Measurements from ENCODE around the gene SIX4. TPM values are rescaled to one million over a fixed set of nuclear protein-coding genes. Genes with fewer than 3 reads are reported as not detected.
"Not testable (repeated sequence)": the region's sequence is repeated elsewhere in the genome, so short reads cannot be mapped to it uniquely, and the experiment has no call there.

Gene SIX4
- total RNA-seq, 5 donors from 2014 or later (not counting 1 experiment from before 2014, with no cell fraction given) = 0.12 to 0.22 (median 0.13) TPM; not detected in 2

GRCh38 chr14:60736494-60736893, 12.3 kb upstream of the SIX4 start:
- DNase-seq = no peak
- Mint-ChIP-seq H3K27me3 (peaks cover 6 to 7% of the 10 kb centered on the region in 2 donors), H3K27ac (no peak overlapping the region), H3K36me3 (peaks cover 3% of the 10 kb centered on the region), H3K9me3 (no peaks in the 10 kb centered on the region), H3K4me3 (peak overlapping the region in 1 of 3 donors; percentile 100), H3K4me1 (peaks cover 34 to 43% (median 34%) of the 10 kb centered on the region in 3 donors)
- no peak for ATAC-seq (replicated peaks in 1 of 4)
- H3K4me3 ChIP-seq (ENCODE audit: control insufficient read depth in 1 of 2, extremely low read depth in 1 of 2, low read length in 1 of 2) = no peak overlapping the region
- H3K27me3 ChIP-seq (replicated peaks in 1 of 2; ENCODE audit: control insufficient read depth in 2 of 2, extremely low read depth in 1 of 2, insufficient read depth in 2 of 2, low read length in 1 of 2) = peaks cover 2 to 5% of the 10 kb centered on the region in 2 experiments
- H3K9me3 ChIP-seq = no peaks in the 10 kb centered on the region
- CTCF ChIA-PET = no interaction called here
- H3K36me3 ChIP-seq (ENCODE audit: control insufficient read depth in 2 of 2, extremely low read depth in 1 of 2, insufficient read depth in 1 of 2, low read length in 1 of 2) = no peaks in the 10 kb centered on the region
- peaks cover 0 to 12% of the 10 kb centered on the region in 2 experiments for H3K4me1 ChIP-seq (ENCODE audit: control insufficient read depth in 1 of 2, extremely low read depth in 1 of 2, insufficient read depth in 2 of 2, low read length in 2 of 2)
- no CpG with 5 or more reads among the region's 4 CpGs for WGBS (ENCODE audit: insufficient coverage)
- H3K27ac ChIP-seq (ENCODE audit: low read length) = no peak overlapping the region
- POLR2A ChIA-PET = interaction anchor here in 1 of 2 donors (0.6 kb wide), 1 partner anchor 690 kb away, joined by 3 read pairs; no protein-coding TSS in a partner anchor

- no peaks in the 10 kb centered on the region for H3K36me3 ChIP-seq (ENCODE audit: control insufficient read depth in 2 of 2, extremely low read depth in 1 of 2, insufficient read depth in 1 of 2, low read length in 1 of 2)
- CTCF ChIA-PET = no interaction called here
These were observed 11.3 kb upstream of the SIX4 start for GRCh38 chr14:60735416-60735815.

GRCh38 chr14:60734465-60735242, 10.5 kb upstream of the SIX4 start, which contains the start of gene MNAT1:
TSS of gene MNAT1 (plus strand) at chr14:60734761. CDS start at chr14:60734863, 102 bp downstream.
- POLR2A ChIA-PET = interaction anchor here (0.6 to 1.6 kb wide), 2 partner anchors 16 to 19 kb away, joined by 3 read pairs; no protein-coding TSS in a partner anchor
- Mint-ChIP-seq H3K27ac (peak within 1 kb of the TSS; percentile 79 to 90), H3K9me3 (no peaks in the 10 kb centered on the region), H3K4me1 (peaks cover 28 to 36% (median 34%) of the 10 kb centered on the region in 3 donors), H3K27me3 (peaks cover 22% of the 10 kb centered on the region in 2 donors), H3K36me3 (peaks cover 3% of the 10 kb centered on the region), H3K4me3 (peak within 1 kb of the TSS; percentile 99 to 100 (median 99))
- H3K27me3 ChIP-seq (replicated peaks in 1 of 2; ENCODE audit: control insufficient read depth in 2 of 2, extremely low read depth in 1 of 2, insufficient read depth in 2 of 2, low read length in 1 of 2) = peaks cover 2 to 5% of the 10 kb centered on the region in 2 experiments
- no peaks in the 10 kb centered on the region for H3K36me3 ChIP-seq (ENCODE audit: control insufficient read depth in 2 of 2, extremely low read depth in 1 of 2, insufficient read depth in 1 of 2, low read length in 1 of 2)
- peak within 1 kb of the TSS; percentile 46 for H3K27ac ChIP-seq (ENCODE audit: low read length)
- H3K4me1 ChIP-seq (ENCODE audit: control insufficient read depth in 1 of 2, extremely low read depth in 1 of 2, insufficient read depth in 2 of 2, low read length in 2 of 2) = peaks cover 0 to 12% of the 10 kb centered on the region in 2 experiments
- DNase-seq (peak; percentile 57 to 85 (median 71)), ATAC-seq (replicated peaks in 1 of 4) (peak; percentile 94 to 98 (median 96))
- WGBS (ENCODE audit: insufficient coverage) = under 1% methylated on average over 23 of the region's 33 CpGs
- H3K4me3 ChIP-seq (ENCODE audit: control insufficient read depth in 1 of 2, extremely low read depth in 1 of 2, low read length in 1 of 2) = peak within 1 kb of the TSS; percentile 96 to 100
- no peaks in the 10 kb centered on the region for H3K9me3 ChIP-seq
- CTCF ChIA-PET = interaction anchor here in 1 of 2 donors (1.0 kb wide), 1 partner anchor 22 kb away, joined by 3 read pairs; no protein-coding TSS in a partner anchor

More at GRCh38 chr14:60735416-60735815, 11.3 kb upstream of the SIX4 start:
- Mint-ChIP-seq H3K9me3 (no peaks in the 10 kb centered on the region), H3K27ac (peak overlapping the region in 1 of 2 donors; percentile 29), H3K36me3 (peaks cover 3% of the 10 kb centered on the region), H3K27me3 (peaks cover 16% of the 10 kb centered on the region in 2 donors), H3K4me1 (peaks cover 33 to 40% (median 34%) of the 10 kb centered on the region in 3 donors), H3K4me3 (peak overlapping the region; percentile 99 to 100 (median 99))
- peak overlapping the region; percentile 96 to 100 for H3K4me3 ChIP-seq (ENCODE audit: control insufficient read depth in 1 of 2, extremely low read depth in 1 of 2, low read length in 1 of 2)
- 33% methylated on average over 1 of the region's 5 CpGs for WGBS (ENCODE audit: insufficient coverage)
- H3K4me1 ChIP-seq (ENCODE audit: control insufficient read depth in 1 of 2, extremely low read depth in 1 of 2, insufficient read depth in 2 of 2, low read length in 2 of 2) = peaks cover 0 to 12% of the 10 kb centered on the region in 2 experiments
- H3K9me3 ChIP-seq = no peaks in the 10 kb centered on the region
- POLR2A ChIA-PET = no interaction called here
- peaks cover 2 to 5% of the 10 kb centered on the region in 2 experiments for H3K27me3 ChIP-seq (replicated peaks in 1 of 2; ENCODE audit: control insufficient read depth in 2 of 2, extremely low read depth in 1 of 2, insufficient read depth in 2 of 2, low read length in 1 of 2)
- DNase-seq (no peak), ATAC-seq (replicated peaks in 1 of 4) (no peak)
- H3K27ac ChIP-seq (ENCODE audit: low read length) = no peak overlapping the region

- no peak overlapping the region for H3K4me3 ChIP-seq (ENCODE audit: control insufficient read depth in 1 of 2, extremely low read depth in 1 of 2, low read length in 1 of 2)
- 60% methylated on average over 1 of the region's 4 CpGs for WGBS (ENCODE audit: insufficient coverage)
- H3K9me3 ChIP-seq = no peaks in the 10 kb centered on the region
- Mint-ChIP-seq H3K9me3 (no peaks in the 10 kb centered on the region), H3K36me3 (peaks cover 3% of the 10 kb centered on the region), H3K4me3 (no peak overlapping the region), H3K27ac (no peak overlapping the region), H3K27me3 (peaks cover 36 to 39% of the 10 kb centered on the region in 2 donors), H3K4me1 (peaks cover 21 to 26% (median 26%) of the 10 kb centered on the region in 3 donors)
- ChIA-PET POLR2A (interaction anchor here (0.5 to 1.6 kb wide), 2 partner anchors 18 to 286 kb away, joined by 3 to 4 read pairs; no protein-coding TSS in a partner anchor), CTCF (interaction anchor here (0.6 to 1.2 kb wide), 3 partner anchors 9 to 248 kb away, joined by 3 to 4 read pairs (median 3); partner anchors contain the start of genes SIX4 (in 1 of the 2), SLC38A6 (in 1 of the 2) and TRMT5 (in 1 of the 2))
- H3K4me1 ChIP-seq (ENCODE audit: control insufficient read depth in 1 of 2, extremely low read depth in 1 of 2, insufficient read depth in 2 of 2, low read length in 2 of 2) = peaks cover 0 to 12% of the 10 kb centered on the region in 2 experiments
- ATAC-seq (replicated peaks in 1 of 4) (no peak), DNase-seq (no peak)
- no peaks in the 10 kb centered on the region for H3K36me3 ChIP-seq (ENCODE audit: control insufficient read depth in 2 of 2, extremely low read depth in 1 of 2, insufficient read depth in 1 of 2, low read length in 1 of 2)
- H3K27me3 ChIP-seq (replicated peaks in 1 of 2; ENCODE audit: control insufficient read depth in 2 of 2, extremely low read depth in 1 of 2, insufficient read depth in 2 of 2, low read length in 1 of 2) = peaks cover 7 to 10% of the 10 kb centered on the region in 2 experiments
- no peak overlapping the region for H3K27ac ChIP-seq (ENCODE audit: low read length)
These were observed 8.8 kb upstream of the SIX4 start for GRCh38 chr14:60732840-60733483.

- peaks cover 50 to 54% of the 10 kb centered on the region in 2 donors for H3K27me3 Mint-ChIP-seq
- H3K4me3 Mint-ChIP-seq; DNase-seq; H3K36me3 ChIP-seq (ENCODE audit: control insufficient read depth in 2 of 2, extremely low read depth in 1 of 2, insufficient read depth in 1 of 2, low read length in 1 of 2); H3K27ac ChIP-seq (ENCODE audit: low read length); CTCF ChIA-PET; H3K9me3 ChIP-seq; POLR2A ChIA-PET; H3K27ac Mint-ChIP-seq; H3K4me3 ChIP-seq (ENCODE audit: control insufficient read depth in 1 of 2, extremely low read depth in 1 of 2, low read length in 1 of 2); H3K36me3 Mint-ChIP-seq; ATAC-seq (replicated peaks in 1 of 4); H3K9me3 Mint-ChIP-seq: not testable (repeated sequence)
- H3K4me1 ChIP-seq (ENCODE audit: control insufficient read depth in 1 of 2, extremely low read depth in 1 of 2, insufficient read depth in 2 of 2, low read length in 2 of 2) = peaks cover 0 to 12% of the 10 kb centered on the region in 2 experiments
- peaks cover 12 to 16% of the 10 kb centered on the region in 2 experiments for H3K27me3 ChIP-seq (replicated peaks in 1 of 2; ENCODE audit: control insufficient read depth in 2 of 2, extremely low read depth in 1 of 2, insufficient read depth in 2 of 2, low read length in 1 of 2)
- H3K4me1 Mint-ChIP-seq = peaks cover 20 to 24% (median 23%) of the 10 kb centered on the region in 3 donors
- WGBS (ENCODE audit: insufficient coverage) = no CpG with 5 or more reads among the region's 5 CpGs
These were observed 7.1 kb upstream of the SIX4 start for GRCh38 chr14:60731291-60731690.

All from T-cell (primary cell).